Nephron (organoid): ENCODE data around the gene HHLA2.

ENCODE experiments used
- H3K27ac Mint-ChIP-seq, 3 experiments: 2 replicates each; pipeline ENCODE4 v1.8.0; 2020; ENCODE audit warnings: mixed read lengths in 3 of 3, mild to moderate bottlenecking in 2 of 3, moderate library complexity in 1 of 3
- H3K27me3 Mint-ChIP-seq: 2 replicates; pipeline ENCODE4 v1.8.0; 2021; ENCODE audit warnings: low read depth, mild to moderate bottlenecking, moderate library complexity, mixed read lengths
- H3K36me3 Mint-ChIP-seq: 2 replicates; pipeline ENCODE4 v1.8.0; 2020; ENCODE audit warnings: low read depth, mixed read lengths
- H3K4me1 Mint-ChIP-seq: 2 replicates; pipeline ENCODE4 v1.8.0; 2020; ENCODE audit warnings: mixed read lengths
- H3K4me3 Mint-ChIP-seq, 3 experiments: 2 replicates each; pipeline ENCODE4 v1.8.0; 2020; ENCODE audit warnings: mild to moderate bottlenecking in 3 of 3, mixed read lengths in 3 of 3, moderate library complexity in 2 of 3
- H3K9me3 Mint-ChIP-seq: 2 replicates; pipeline ENCODE4 v1.8.0; 2020; ENCODE audit warnings: mixed read lengths
- TF ChIP-seq, protein P1 (sequence below), 3 experiments: fragments of 200-600 bp; sonication (generic); IDR thresholded peaks; one replicate each; pipeline ENCODE4 v1.5.0; 2021; ENCODE audit warnings: antibody characterized with exemption in 3 of 3; ENCODE audit not compliant: unreplicated experiment in 3 of 3

The HHLA2 gene

GRCh38 chr3:108338901-108339545, 42.7 kb downstream of the HHLA2 start:
- TF ChIP-seq, protein P1, sequence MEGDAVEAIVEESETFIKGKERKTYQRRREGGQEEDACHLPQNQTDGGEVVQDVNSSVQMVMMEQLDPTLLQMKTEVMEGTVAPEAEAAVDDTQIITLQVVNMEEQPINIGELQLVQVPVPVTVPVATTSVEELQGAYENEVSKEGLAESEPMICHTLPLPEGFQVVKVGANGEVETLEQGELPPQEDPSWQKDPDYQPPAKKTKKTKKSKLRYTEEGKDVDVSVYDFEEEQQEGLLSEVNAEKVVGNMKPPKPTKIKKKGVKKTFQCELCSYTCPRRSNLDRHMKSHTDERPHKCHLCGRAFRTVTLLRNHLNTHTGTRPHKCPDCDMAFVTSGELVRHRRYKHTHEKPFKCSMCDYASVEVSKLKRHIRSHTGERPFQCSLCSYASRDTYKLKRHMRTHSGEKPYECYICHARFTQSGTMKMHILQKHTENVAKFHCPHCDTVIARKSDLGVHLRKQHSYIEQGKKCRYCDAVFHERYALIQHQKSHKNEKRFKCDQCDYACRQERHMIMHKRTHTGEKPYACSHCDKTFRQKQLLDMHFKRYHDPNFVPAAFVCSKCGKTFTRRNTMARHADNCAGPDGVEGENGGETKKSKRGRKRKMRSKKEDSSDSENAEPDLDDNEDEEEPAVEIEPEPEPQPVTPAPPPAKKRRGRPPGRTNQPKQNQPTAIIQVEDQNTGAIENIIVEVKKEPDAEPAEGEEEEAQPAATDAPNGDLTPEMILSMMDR (IDR thresholded peaks at IDR 0.05; ENCODE audit: unreplicated experiment in 3 of 3) = no peak
- H3K9me3 Mint-ChIP-seq = no peaks in the 10 kb centered on the region
- H3K4me3 Mint-ChIP-seq = no peak overlapping the region
- peak overlapping the region; percentile 38 to 82 (median 57) for H3K27ac Mint-ChIP-seq
- no peaks in the 10 kb centered on the region for H3K4me1 Mint-ChIP-seq
- H3K27me3 Mint-ChIP-seq = no peaks in the 10 kb centered on the region
- H3K36me3 Mint-ChIP-seq = no peaks in the 10 kb centered on the region

- H3K4me1 Mint-ChIP-seq = peaks cover 4% of the 10 kb centered on the region
- H3K27ac Mint-ChIP-seq = no peak overlapping the region
- no peaks in the 10 kb centered on the region for H3K36me3 Mint-ChIP-seq
Measured at GRCh38 chr3:108341911-108342310, 45.6 kb downstream of the HHLA2 start.

DNA sequence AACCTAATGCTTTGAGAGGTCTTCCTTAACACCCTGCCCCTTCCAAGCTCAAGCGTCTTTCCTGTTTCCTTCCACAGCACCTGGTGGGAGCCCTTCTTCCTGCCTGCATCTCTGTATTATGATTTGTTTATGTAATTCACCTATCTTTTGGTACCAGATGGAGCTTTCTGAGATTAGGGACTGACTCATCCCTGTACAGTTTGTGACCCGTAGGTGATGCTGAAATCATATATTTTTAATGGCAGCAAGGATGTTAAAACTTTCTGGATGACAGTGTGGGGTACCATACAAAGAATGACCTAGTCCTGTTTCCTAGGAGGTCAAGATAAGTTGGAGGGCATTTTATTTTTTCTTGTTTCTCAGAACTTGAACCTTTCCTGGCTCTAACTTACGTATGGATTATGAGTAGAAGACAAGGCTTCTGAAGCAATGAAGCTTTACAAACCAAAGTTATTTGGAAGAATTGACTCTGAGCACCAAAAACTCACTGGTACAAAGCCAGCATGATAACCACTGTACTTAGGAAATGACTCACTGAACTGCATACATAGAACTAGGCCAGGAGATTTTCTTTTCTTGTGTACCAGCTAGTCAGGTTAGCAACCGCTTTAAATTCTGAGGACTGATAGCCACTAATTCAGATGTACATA, 46.6 kb downstream of the HHLA2 start:
- TF ChIP-seq, protein P1 (IDR thresholded peaks at IDR 0.05; ENCODE audit: unreplicated experiment in 3 of 3) = no peak
- Mint-ChIP-seq H3K9me3 (no peaks in the 10 kb centered on the region), H3K4me1 (peaks cover 6% of the 10 kb centered on the region), H3K27ac (no peak overlapping the region), H3K36me3 (no peaks in the 10 kb centered on the region), H3K4me3 (no peak overlapping the region), H3K27me3 (no peaks in the 10 kb centered on the region)

More at GRCh38 chr3:108341911-108342310, 45.6 kb downstream of the HHLA2 start:
- Mint-ChIP-seq H3K27me3 (no peaks in the 10 kb centered on the region), H3K9me3 (no peaks in the 10 kb centered on the region), H3K4me3 (no peak overlapping the region)
- TF ChIP-seq, protein P1 (IDR thresholded peaks at IDR 0.05; ENCODE audit: unreplicated experiment in 3 of 3) = no peak

- H3K4me3 Mint-ChIP-seq = no peak overlapping the region
- no peak overlapping the region for H3K27ac Mint-ChIP-seq
- no peaks in the 10 kb centered on the region for H3K36me3 Mint-ChIP-seq
- no peaks in the 10 kb centered on the region for H3K27me3 Mint-ChIP-seq
- TF ChIP-seq, protein P1 (IDR thresholded peaks at IDR 0.05; ENCODE audit: unreplicated experiment in 3 of 3) = no peak
- peaks cover 6% of the 10 kb centered on the region for H3K4me1 Mint-ChIP-seq
- peaks cover 3% of the 10 kb centered on the region for H3K9me3 Mint-ChIP-seq
Measured at GRCh38 chr3:108343491-108343890, 47.1 kb downstream of the HHLA2 start.

GRCh38 chr3:108345492-108346205, 49.3 kb downstream of the HHLA2 start:
- no peak overlapping the region for H3K4me3 Mint-ChIP-seq
- no peak overlapping the region for H3K27ac Mint-ChIP-seq
- peaks cover 3% of the 10 kb centered on the region for H3K9me3 Mint-ChIP-seq
- H3K4me1 Mint-ChIP-seq = peaks cover 6% of the 10 kb centered on the region
- H3K27me3 Mint-ChIP-seq = no peaks in the 10 kb centered on the region
- TF ChIP-seq, protein P1 (IDR thresholded peaks at IDR 0.05; ENCODE audit: unreplicated experiment in 3 of 3) = no peak
- H3K36me3 Mint-ChIP-seq = no peaks in the 10 kb centered on the region
